Activated T-cell treated with anti-CD3 and anti-CD28 coated beads for 4 hours (primary cell): ENCODE data around the gene UPF1.
"Not testable (repeated sequence)": the region's sequence is repeated elsewhere in the genome, so short reads cannot be mapped to it uniquely, and the experiment has no call there.

Source experiments
- DNase-seq: peaks from one replicate; pipeline ENCODE4 v3.0.0-alpha.2; 2020

The UPF1 gene

DNA sequence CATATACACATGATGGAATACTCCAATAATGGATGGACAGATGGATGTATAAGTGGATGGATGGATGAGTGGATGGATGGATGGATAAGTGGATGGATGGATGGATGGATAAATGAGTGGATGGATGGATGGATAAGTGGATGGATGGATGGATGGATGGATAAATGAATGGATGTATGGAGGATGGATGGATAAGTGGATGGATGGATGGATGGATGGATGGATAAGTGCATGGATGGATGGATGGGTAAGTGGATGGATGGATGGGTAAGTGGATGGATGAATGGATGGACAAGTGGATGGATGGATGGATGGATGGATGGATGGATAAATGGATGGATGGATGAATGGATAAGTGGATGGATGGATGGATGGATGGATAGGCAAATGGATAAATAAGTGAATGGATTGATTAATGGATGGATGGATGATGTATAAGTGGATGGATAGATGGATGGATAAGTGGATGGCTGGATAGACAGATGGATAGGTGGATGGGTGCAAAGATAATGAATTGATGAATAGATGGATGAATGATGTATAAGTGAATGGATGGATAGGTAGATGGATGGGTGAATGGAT is 32.3 kb upstream of the UPF1 start:
- DNase-seq = no peak

DNA sequence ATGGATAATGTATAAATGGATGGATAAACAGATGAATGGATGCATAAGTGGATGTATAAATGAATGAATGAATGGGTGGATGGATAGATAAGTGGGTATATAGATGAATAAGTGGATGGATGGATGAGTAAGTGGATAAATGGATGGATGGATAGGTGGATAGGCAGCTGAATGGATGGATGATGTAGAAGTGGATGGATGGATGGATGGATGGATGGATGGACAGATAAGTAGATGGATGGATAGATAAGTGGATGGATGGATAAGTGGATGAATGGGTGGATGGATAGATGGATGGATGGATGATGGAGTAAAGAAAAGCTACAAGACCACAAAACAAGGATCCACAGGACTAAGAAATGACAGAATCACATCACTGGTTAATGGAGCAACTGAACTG is 31.7 kb upstream of the UPF1 start:
- no peak for DNase-seq

DNA sequence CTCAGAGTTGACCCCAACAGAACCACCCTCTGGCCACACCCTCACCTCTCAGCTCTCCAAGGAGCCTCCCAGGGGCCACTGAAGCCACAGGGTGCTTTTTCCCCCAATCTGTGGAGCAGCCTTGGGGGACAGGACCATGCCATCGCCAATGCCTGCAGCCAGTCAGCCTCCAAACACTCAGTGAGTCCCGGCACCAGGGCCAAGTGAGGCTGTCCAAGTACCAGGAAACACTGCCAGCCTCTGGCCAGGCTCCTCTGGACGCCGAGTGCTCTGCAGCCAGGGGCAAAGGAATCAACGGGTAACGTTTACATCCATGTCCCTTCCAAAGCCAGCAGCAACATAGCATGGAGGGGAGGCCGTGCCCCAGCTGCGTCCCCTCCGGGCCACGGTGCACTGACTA is 31.1 kb upstream of the UPF1 start:
- DNase-seq = no peak

DNA sequence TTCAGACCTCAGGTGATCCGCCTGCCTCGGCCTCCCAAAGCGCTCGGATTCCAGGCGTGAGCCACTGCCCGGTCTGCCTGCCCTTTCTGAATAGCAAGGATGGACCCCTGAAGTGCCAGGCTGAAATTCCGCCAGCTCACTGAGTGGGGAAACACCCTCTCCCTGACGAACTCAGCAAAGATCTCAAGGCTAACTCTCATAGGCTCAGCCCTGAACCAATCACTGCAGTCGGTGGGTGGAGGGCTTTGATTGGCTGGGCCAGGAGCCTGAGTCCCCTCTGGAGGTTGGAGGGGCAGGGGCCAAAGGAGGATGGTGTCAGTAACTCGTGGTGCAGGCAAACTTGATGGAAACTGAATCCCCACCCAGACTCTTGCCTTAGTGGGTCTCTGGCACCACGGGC is 29.4 kb upstream of the UPF1 start:
- no peak for DNase-seq

DNA sequence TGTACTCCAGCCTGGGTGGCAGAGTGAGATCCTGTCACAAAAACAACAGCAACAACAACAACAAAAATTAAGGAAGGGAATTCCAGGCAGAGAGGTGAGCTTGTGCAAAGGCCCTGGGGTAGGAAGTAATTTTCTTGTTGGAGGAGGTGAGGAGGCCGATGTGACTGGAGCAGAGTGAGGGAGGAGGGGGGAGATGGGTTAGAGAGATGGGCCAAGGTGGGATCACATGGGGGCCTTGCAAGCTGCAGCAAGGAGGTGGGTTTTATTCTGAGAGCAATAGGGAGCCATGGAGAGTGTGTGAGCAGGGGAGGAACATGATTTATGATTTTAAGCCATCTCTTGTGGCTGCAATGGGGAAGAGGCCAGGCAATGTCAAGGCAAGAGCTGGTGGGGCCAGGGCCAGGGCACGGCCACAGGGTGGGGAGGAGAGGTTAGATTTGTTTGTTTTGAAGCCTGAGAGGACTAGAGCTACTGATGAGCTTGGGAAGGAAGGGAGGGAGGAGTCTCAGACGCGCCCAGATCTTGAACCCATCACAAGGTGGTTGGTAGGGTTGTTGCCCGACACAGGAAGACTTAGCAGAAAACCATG is 28.1 kb upstream of the UPF1 start:
- no peak for DNase-seq

DNA sequence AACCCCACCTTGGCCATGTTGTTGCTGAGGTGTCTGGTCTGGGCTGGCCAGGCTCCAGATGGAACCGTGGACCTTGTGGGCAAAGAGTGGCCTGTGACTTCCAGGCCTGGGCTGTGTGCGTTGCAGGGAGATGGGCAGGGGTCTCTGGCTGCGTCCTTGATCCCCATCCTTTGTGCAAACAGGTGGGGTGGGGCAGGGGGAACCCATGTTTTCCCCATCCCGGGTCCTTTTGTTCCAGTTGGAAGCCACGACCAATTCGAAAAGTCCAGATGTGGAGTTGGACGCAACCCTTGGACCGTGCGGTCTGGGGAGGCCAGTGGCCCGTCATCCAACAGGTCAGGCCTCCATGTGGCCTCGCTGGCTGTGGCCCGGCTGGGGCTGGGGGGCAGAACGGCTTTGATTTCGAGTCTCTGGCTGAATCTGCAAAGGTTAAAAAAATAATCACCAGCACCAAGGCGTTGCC is 27.6 kb upstream of the UPF1 start:
- no peak for DNase-seq

DNA sequence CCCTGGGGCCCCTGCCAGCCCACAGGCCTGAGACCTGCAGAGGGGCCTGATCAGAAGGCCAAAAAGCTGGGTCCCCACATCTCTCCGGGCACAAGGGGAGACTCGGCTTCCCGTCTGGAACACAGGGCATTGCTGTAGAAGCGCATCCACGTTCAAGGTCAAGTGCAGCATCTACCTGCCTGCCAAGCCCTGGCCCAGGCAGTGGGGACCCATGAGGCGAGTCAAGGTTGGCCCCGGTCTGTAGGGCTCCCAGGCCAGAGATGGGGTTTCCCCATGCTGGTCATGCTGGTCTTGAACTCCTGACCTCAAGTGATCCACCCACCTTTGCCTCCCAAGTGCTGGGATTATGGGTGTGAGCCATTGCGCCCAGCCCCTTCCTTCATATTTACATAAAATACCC is 27.1 kb upstream of the UPF1 start:
- DNase-seq = no peak

DNA sequence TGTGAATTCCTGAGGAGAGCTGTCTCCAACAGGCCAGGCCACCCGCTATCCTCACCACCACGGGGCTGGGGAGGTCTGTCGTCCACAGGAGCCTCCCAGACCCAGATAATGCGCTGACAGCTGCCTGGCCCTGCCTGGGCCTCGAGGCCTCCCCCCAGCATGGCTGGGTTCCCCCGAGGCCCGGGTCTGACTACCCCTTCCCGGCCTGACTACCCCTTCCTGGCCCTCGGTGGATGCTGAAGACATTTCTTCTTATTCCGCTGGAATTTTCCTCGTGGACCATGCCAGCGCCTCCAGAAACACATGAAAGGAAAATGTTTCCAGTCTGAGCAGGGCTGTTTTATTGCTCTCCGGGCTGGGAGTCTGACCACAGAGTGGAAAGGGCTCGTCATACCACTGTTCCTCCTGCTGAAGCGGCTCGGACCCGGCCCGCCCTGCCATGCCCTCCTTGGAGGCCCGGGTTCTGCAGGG is 23.9 kb upstream of the UPF1 start:
- DNase-seq = no peak

DNA sequence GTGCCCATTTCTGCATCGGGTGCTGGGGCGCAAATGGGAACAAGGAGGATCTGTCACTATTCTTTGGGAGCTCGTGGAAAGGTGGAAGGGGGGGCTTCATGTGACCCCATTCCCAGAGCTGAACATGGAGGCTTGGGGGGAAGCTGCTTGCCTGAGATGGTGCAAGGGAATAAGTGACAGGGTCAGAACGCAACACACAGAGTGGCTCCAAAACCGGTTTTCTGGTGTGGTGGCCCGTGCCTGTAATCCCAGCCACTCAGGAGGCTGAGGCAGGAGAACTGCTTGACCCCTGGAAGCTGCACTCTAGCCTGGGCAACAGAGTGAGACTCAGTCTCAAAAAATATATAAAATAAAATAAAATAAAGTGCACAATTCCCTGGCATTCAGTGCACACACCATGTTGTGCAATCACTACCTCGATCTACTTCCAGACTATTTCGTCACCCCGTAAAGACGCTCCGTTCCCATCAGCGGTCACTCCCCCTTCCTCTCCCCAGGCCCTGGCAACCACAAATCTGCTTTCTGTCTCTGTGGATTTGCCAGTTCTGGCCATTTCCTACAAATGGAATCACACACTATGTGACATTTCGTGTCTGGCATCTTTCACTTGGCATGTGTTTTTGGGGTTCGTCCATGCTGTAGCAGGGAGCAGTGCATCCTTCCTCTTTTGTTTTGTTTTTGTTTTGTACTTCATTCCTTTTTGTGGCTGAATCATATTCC is 22.4 kb upstream of the UPF1 start:
- DNase-seq = no peak

DNA sequence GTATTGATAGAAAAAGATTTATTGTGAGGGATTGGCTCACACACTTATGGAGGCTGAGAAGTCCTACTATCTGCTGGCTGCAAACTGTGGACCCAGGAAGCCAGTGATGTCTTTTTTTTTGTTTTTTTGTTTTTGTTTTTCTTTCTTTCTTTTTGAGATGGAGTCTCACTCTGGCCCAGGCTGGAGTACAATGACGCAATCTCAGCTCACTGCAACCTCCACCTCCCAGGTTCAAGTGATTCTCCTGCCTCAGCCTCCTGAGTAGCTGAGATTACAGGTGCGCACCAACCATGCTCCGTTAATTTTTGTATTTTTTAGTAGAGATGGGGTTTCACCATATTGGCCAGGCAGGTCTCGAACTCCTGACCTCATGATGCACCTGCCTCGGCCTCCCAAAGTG is 20.1 kb upstream of the UPF1 start:
- DNase-seq = not testable (repeated sequence)

DNA sequence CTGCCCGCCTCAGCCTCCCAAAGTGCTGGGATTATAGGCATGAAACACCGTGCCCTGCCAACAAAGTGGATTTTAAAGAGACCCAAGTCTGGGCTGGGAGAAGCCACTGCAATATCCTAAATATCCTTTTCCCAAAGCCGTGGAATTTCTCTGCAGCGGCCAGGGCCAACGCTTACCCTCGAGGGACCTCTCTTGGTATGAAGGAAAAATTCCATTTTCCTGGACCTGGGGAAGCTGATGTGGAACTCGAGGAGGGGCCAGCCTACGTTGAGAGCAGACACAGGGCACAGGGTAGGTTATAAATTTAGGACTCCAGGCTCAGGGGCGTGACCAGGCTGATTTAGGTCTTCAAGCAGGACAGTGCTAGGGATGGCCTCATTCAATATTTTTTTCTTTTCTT is 17.7 kb upstream of the UPF1 start:
- DNase-seq = no peak

DNA sequence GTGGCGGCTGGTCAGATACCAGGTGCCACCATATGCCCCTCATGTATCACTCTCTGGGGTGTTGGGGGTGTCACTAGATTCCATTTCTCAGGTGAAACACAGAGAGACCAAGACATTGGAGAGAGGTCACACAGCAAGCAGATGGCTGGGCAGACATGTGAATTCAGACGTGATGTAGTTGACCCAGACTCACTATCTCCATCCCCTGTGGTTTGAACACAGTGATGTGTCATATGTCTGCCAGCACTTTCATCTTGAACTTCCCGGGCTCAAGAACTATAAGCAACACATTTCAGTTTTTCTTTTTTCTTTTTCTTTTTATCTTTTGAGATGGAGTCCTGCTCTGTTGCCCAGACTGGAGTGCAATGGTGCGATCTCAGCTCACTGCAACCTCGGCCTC is 16.1 kb upstream of the UPF1 start:
- no peak for DNase-seq

DNA sequence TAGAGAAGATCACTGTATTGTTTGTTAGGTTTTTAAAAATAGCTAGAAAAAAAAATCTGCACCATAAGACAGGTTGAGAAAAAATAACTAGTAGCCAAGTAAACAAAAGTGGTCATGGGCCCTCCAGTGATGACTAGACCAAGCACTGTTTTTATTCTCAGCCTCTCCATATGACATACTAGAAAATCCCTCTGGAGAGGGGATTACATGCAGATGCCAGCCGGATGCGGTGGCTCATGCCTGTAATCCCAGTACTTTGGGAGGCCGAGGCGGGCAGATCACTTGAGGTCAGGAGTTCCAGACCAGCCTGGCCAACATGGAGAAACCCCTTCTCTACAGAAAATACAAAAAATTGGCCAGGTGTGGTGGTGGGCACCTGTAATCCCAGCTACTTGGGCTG is 15.1 kb upstream of the UPF1 start:
- DNase-seq = not testable (repeated sequence)

DNA sequence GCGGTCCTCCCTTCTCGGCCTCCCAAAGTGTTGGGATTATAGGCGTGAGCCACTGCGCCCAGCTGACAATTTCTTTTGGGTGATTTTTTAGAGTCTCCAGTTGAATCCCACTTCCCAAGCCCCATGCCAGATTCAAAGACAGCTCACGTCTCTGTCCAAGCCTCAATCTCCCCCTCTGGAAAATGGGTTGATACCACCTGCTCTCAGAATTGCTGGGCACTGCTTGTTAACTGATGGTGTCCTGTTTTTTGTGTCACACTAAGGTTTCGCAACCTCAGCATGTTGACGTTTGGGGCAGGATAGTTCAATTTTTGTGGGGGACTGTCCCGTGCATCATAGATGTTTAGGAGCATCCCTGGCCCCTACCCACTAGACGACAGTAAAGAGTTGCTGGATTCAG is 14.2 kb upstream of the UPF1 start:
- no peak for DNase-seq

DNA sequence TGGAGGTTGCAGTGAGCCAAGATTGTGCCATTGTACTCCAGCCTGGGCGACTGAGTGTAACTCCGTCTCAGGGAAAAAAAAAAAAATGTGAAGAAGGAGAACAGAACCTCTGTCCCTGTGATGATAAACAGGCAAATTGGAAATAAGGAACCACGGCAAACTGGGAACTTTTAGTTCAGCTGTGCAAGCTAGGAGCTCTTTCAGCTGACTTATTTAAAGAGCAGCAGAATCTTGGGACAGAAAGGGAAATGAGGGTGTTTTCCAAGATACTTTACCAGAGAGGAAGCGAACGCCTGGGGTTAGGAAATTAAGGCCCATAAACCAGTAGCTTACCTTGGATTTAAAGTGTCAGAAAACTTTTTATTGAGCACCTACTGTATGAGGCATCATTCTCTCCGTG is 3.0 kb upstream of the UPF1 start:
- DNase-seq = no peak

DNA sequence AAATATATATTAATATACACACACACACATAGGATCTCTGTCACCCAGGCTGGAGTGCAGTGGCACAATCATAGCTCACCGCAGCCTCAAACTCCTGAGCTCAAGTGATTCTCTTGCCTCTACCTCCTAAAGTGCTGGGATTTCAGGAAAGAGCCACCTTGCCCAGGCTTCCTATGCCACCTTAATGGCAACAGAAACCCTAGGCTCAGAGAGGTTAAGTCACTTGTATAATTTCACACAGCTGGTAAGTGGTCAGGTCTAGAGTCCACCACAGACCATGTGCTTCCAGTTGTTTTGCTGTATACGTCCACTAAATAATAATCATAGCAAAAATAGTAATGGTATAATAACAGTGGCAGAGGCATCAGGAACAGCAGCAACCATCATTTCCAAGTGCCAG is 1.3 kb upstream of the UPF1 start:
- DNase-seq = no peak

DNA sequence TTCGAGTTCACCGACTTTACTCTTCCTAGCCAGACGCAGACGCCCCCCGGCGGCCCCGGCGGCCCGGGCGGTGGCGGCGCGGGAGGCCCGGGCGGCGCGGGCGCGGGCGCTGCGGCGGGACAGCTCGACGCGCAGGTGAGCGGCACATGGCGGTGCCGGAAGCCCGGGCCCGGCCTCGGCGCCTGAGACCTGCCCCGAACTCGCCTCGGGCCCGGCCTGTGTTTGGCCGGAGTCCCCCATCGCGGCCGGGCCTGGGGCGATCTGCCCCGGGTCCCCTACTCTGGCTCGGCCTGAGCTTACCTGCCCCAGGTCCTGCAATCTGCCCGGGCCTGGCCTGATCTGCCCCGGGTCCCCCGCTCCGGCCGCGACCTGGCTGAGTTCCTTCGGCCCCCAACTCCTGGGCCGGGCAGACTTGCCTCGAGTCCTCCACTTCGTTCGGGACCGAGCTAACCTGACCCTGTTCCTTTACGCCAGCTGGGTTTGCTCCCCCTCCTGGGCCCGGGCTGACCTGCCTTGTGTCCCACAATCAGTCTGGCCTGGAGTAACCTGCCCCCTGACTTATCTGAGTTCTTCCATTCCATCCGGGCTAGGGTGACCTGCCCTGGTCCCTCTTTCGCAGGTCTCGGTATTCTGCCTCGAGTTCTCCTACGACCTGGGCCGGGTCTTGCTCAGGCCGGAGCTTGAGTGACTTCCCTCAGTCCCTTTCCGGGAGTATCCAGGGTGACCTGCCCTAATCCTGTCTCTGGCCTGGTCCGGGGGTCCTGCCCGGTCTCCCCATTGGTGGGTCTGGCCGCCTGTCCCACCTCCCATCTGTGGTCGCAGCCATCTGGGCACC is 764 bp downstream of the UPF1 start:
- DNase-seq = no peak

DNA sequence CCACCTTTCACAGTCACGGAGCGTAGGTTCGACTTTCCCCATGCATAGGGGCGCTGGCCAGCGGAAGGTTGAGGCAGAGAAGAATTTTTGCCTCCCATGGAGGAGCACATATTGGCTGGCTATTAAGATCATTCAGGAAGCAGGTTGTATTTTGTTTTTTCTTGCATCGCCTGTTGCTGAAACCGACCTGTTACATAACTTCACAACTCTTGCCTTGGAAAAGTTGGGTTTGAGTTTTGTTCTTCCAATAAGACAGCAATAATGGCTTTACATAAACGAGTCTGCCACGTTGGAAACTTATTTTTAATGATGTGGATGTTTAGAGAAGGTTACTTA is 1.4 kb downstream of the UPF1 start:
- DNase-seq = no peak

DNA sequence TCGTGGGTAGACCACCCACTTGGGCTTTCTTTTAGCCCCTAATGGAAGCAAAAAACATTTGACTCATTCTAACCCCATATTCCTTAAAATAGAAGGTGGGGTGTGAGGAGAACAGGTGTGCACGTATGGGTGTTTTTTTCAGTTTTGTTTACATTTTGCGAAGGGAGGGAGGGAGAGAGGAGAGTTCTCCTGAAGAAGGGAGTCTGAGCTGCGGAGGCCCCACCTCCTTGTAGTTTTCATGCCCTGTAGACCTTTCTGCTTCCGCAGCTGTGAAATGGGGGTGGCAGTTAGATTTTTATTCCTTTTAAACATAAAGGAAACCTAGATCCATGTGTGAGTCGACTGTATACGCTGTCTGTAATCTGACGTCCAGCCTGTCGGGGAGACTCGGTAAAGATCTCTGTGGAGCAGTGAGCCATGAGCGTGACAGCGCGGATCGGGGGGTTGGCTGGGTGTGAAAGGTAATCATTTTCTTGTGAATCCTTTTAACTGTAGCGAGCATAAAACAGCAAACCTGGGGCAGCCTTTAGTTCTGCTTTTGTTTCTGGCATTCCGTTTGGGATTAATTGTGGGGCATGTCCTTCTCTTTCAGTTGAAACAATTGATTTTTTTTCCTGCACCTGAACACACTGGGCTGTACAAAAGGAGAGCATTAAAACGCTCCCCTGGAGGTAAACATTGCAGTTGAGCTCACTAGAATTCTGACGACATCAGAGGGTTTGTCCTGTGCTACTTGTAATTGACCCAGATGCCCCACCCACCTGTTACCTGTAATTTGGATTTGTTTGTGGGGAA is 2.3 kb downstream of the UPF1 start:
- DNase-seq = no peak

DNA sequence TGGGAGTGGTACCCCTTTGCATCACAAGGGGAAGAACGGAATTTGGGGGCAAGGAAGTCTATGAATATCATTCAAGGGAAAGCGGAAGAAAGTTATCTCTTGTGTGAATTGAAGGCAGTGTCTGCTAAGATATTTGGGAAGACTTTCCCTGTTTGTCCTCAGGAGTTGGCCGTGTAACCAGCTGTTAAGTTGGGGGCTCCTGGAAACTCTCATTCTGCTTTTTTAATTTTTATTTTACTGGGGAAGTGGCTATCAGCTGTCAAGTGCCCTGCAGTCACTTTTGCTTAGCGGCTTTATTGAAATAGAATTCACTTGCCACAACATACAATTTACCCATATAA is 2.9 kb downstream of the UPF1 start:
- no peak for DNase-seq

DNA sequence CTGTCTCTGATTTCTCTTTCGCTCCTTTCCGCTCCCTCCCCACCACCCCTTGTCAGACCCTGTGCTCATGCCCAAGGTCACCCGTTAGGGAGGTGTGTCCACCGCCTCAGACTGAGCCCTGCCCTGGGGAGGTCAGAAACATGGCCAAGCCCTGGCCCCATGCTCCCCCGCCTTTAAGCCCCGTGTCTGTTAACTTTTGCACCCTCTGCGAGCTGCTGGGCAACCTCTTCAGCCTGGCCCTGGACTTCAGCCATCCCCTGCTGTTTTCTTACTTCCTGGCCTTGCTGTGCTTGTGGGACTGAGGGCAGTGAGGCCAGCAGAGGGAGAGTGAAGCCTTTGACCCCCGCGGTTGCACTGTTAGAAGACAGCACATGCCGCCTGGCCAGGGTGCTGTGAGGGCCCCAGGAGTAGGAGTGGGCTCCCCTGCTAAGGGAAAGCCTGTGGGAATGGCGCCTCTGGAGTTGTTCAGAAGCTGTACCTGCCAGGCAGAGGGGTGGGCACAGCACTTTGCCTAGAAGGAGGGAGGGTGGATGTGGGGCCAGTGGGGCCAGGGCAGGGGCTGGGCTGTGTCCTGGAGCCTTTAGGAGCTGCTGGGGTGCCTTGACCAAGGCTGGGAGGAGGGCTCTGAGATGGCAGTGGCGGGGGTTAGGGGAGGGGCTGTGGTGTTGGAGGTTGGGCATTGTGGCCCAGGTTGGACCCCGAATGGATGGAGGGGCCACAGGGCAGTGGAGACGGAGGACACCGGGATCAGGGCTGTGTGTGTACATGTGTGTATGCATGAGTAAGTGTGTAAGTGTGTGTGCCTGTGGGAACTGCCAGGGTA is 7.9 kb downstream of the UPF1 start:
- DNase-seq = no peak
